Measurements from ENCODE around the gene ZFAND3. TPM values are rescaled to one million over a fixed set of nuclear protein-coding genes. Genes with fewer than 3 reads are reported as not detected.

The ZFAND3 gene
- total and polyA plus RNA-seq, 2 donors (not counting 1 experiment from before 2014, with no cell fraction given), result 21.5 to 40.8 TPM

GRCh38 chr6:38015341-38015740 lies 195.8 kb downstream of the ZFAND3 start:
- Histone ChIP-seq H3K27me3 (ENCODE audit: control insufficient read depth, insufficient read depth, low read length) (no peaks in the 10 kb centered on the region), H3K4me2 (ENCODE audit: extremely low read depth, insufficient read depth, low read length) (no peak overlapping the region), H3K9ac (ENCODE audit: insufficient read depth, low read length) (no peak overlapping the region), H3K79me2 (ENCODE audit: control insufficient read depth, insufficient read depth, low read length) (peaks cover 18% of the 10 kb centered on the region), H2AFZ (ENCODE audit: low read length) (no peak overlapping the region), H4K20me1 (ENCODE audit: control insufficient read depth, extremely low read depth, insufficient read depth, low read length) (peaks cover 7% of the 10 kb centered on the region), H3K27ac (ENCODE audit: insufficient read depth, low read length) (no peak overlapping the region), H3K4me3 (replicated peaks in 1 of 4; ENCODE audit: control extremely low read depth in 1 of 4, insufficient read depth in 1 of 4, low read depth in 3 of 4, low read length in 4 of 4) (no peak overlapping the region), H3K36me3 (ENCODE audit: control insufficient read depth, insufficient read depth, low read length) (no peaks in the 10 kb centered on the region), H3K4me1 (ENCODE audit: control insufficient read depth, extremely low read depth, insufficient read depth, low read length) (no peaks in the 10 kb centered on the region), H3K9me3 (ENCODE audit: control insufficient read depth, insufficient read depth, low read depth, low read length) (no peaks in the 10 kb centered on the region)
- TF ChIP-seq CTCF (conservative IDR thresholded peaks at IDR 0.05 in 1 of 2, IDR thresholded peaks at IDR 0.05 in 1 of 2; ENCODE audit: low read depth in 1 of 2, low read length in 2 of 2) (no peak), EZH2 (IDR thresholded peaks at IDR 0.05; ENCODE audit: low read length, missing control alignments) (no peak)
- peak in 1 of 2 donors; percentile 57 for DNase-seq (ENCODE audit: low read depth in 2 of 2)

- TF ChIP-seq EZH2 (IDR thresholded peaks at IDR 0.05; ENCODE audit: low read length, missing control alignments) (no peak), CTCF (conservative IDR thresholded peaks at IDR 0.05 in 1 of 2, IDR thresholded peaks at IDR 0.05 in 1 of 2; ENCODE audit: low read depth in 1 of 2, low read length in 2 of 2) (no peak)
- Histone ChIP-seq H3K79me2 (ENCODE audit: control insufficient read depth, insufficient read depth, low read length) (peaks cover 16% of the 10 kb centered on the region), H3K9ac (ENCODE audit: insufficient read depth, low read length) (no peak overlapping the region), H3K36me3 (ENCODE audit: control insufficient read depth, insufficient read depth, low read length) (no peaks in the 10 kb centered on the region), H3K9me3 (ENCODE audit: control insufficient read depth, insufficient read depth, low read depth, low read length) (no peaks in the 10 kb centered on the region), H3K27me3 (ENCODE audit: control insufficient read depth, insufficient read depth, low read length) (no peaks in the 10 kb centered on the region), H3K27ac (ENCODE audit: insufficient read depth, low read length) (no peak overlapping the region), H3K4me2 (ENCODE audit: extremely low read depth, insufficient read depth, low read length) (no peak overlapping the region), H3K4me1 (ENCODE audit: control insufficient read depth, extremely low read depth, insufficient read depth, low read length) (no peaks in the 10 kb centered on the region), H2AFZ (ENCODE audit: low read length) (no peak overlapping the region), H4K20me1 (ENCODE audit: control insufficient read depth, extremely low read depth, insufficient read depth, low read length) (peaks cover 7% of the 10 kb centered on the region), H3K4me3 (replicated peaks in 1 of 4; ENCODE audit: control extremely low read depth in 1 of 4, insufficient read depth in 1 of 4, low read depth in 3 of 4, low read length in 4 of 4) (no peak overlapping the region)
- DNase-seq (ENCODE audit: low read depth in 2 of 2), result no peak
Measured at GRCh38 chr6:38016824-38017223, 197.3 kb downstream of the ZFAND3 start.

GRCh38 chr6:38018755-38019165 lies 199.2 kb downstream of the ZFAND3 start:
- peaks cover 7% of the 10 kb centered on the region for H4K20me1 ChIP-seq (ENCODE audit: control insufficient read depth, extremely low read depth, insufficient read depth, low read length)
- TF ChIP-seq CTCF (conservative IDR thresholded peaks at IDR 0.05 in 1 of 2, IDR thresholded peaks at IDR 0.05 in 1 of 2; ENCODE audit: low read depth in 1 of 2, low read length in 2 of 2) (no peak), EZH2 (IDR thresholded peaks at IDR 0.05; ENCODE audit: low read length, missing control alignments) (no peak)
- H3K27me3 ChIP-seq (ENCODE audit: control insufficient read depth, insufficient read depth, low read length), result no peaks in the 10 kb centered on the region
- no peaks in the 10 kb centered on the region for H3K36me3 ChIP-seq (ENCODE audit: control insufficient read depth, insufficient read depth, low read length)
- no peak overlapping the region for H2AFZ ChIP-seq (ENCODE audit: low read length)
- H3K4me2 ChIP-seq (ENCODE audit: extremely low read depth, insufficient read depth, low read length), result no peak overlapping the region
- H3K4me3 ChIP-seq (replicated peaks in 1 of 4; ENCODE audit: control extremely low read depth in 1 of 4, insufficient read depth in 1 of 4, low read depth in 3 of 4, low read length in 4 of 4), result no peak overlapping the region
- peaks cover 10% of the 10 kb centered on the region for H3K79me2 ChIP-seq (ENCODE audit: control insufficient read depth, insufficient read depth, low read length)
- no peak overlapping the region for H3K9ac ChIP-seq (ENCODE audit: insufficient read depth, low read length)
- H3K4me1 ChIP-seq (ENCODE audit: control insufficient read depth, extremely low read depth, insufficient read depth, low read length), result no peaks in the 10 kb centered on the region
- no peaks in the 10 kb centered on the region for H3K9me3 ChIP-seq (ENCODE audit: control insufficient read depth, insufficient read depth, low read depth, low read length)
- DNase-seq (ENCODE audit: low read depth in 2 of 2), result no peak
- H3K27ac ChIP-seq (ENCODE audit: insufficient read depth, low read length), result no peak overlapping the region

Measured in fibroblast of lung (primary cell).